Lower leg skin (tissue), 4 donors: ENCODE data around the gene TUBG1. TPM values are rescaled to one million over a fixed set of nuclear protein-coding genes. Genes with fewer than 3 reads are reported as not detected.

ENCODE experiments used
- DNase-seq, 2 donors: peaks; one replicate each; pipeline ENCODE4 v3.0.0-alpha.2; 2019; ENCODE audit warnings: low spot score in 2 of 2
- H3K4me3 ChIP-seq: fragments of 200-600 bp; sonication (generic); 2 replicates; pipeline ENCODE4 v1.5.1; 2017; ENCODE audit warnings: mild to moderate bottlenecking, low read depth; ENCODE audit not compliant: poor library complexity, severe bottlenecking
- CTCF ChIP-seq, 3 donors: fragments of 450-650 bp; IDR thresholded peaks; one replicate each; pipeline ENCODE4 v1.5.1; 2016; ENCODE audit warnings: antibody characterized with exemption in 3 of 3, mild to moderate bottlenecking in 3 of 3, moderate library complexity in 2 of 3
- POLR2A ChIP-seq, 2 donors: fragments of 450-650 bp; IDR thresholded peaks; one replicate each; pipeline ENCODE4 v1.6.1; 2016 to 2017; ENCODE audit warnings: antibody characterized with exemption in 2 of 2, mild to moderate bottlenecking in 1 of 2, moderate library complexity in 1 of 2
- WGBS, 2 donors: methylation state at CpG; one replicate each; pipeline ENCODE4 v1.1.5; 2018; 5-methylcytosine and 5-hydroxymethylcytosine counted together
- intact Hi-C: fragments of 100-400 bp; cut with DNase I; formaldehyde crosslinking; loops from one replicate; pipeline ENCODE4 v1.15.0; 2023; ENCODE audit warnings: low total_unique reads
- total RNA-seq, 4 donors: library from RNA; depleted of rRNA; stranded (reverse); fragments of >200 nt; gene quantifications; one replicate each; pipeline ENCODE4 v1.1.0, GENCODE V29; 2016

Gene TUBG1
- total RNA-seq, 4 donors from 2014 or later, result 54.4 to 61.1 (median 56.7) TPM

GRCh38 chr17:42563543-42563942 lies 45.9 kb upstream of the TUBG1 start:
- TF ChIP-seq POLR2A (IDR thresholded peaks at IDR 0.05) (no peak), CTCF (IDR thresholded peaks at IDR 0.05) (no peak)
- DNase-seq, result no peak
- 17 to 20% methylated on average over 1 of the region's 1 CpG for WGBS, 2 donors
- H3K4me3 ChIP-seq, result no peak overlapping the region
- intact Hi-C loops, result no loop called here

GRCh38 chr17:42563950-42564349 lies 45.5 kb upstream of the TUBG1 start:
- 85% methylated on average over 9 of the region's 9 CpGs for WGBS, 2 donors
- TF ChIP-seq POLR2A (IDR thresholded peaks at IDR 0.05), result no peak
- TF ChIP-seq CTCF (IDR thresholded peaks at IDR 0.05), result no peak
- no peak overlapping the region for H3K4me3 ChIP-seq
- DNase-seq, result no peak
- intact Hi-C loops, result no loop called here

- no peak overlapping the region for H3K4me3 ChIP-seq
- intact Hi-C loops, result no loop called here
- 89 to 90% methylated on average over 15 of the region's 15 CpGs for WGBS, 2 donors
- no peak for DNase-seq
- TF ChIP-seq CTCF (IDR thresholded peaks at IDR 0.05), result peak in 1 of 3 donors; percentile 9
- TF ChIP-seq POLR2A (IDR thresholded peaks at IDR 0.05), result no peak
Observed at GRCh38 chr17:42564815-42565522, 44.5 kb upstream of the TUBG1 start.

GRCh38 chr17:42565523-42566214 lies 43.8 kb upstream of the TUBG1 start:
- TF ChIP-seq CTCF (IDR thresholded peaks at IDR 0.05), result no peak
- no peak for TF ChIP-seq POLR2A (IDR thresholded peaks at IDR 0.05)
- DNase-seq, result no peak
- WGBS, 2 donors, result 92% methylated on average over 15 to 16 of the region's 16 CpGs
- no peak overlapping the region for H3K4me3 ChIP-seq
- intact Hi-C loops, result no loop called here

GRCh38 chr17:42566215-42566882 lies 43.1 kb upstream of the TUBG1 start:
- H3K4me3 ChIP-seq, result no peak overlapping the region
- intact Hi-C loops, result no loop called here
- TF ChIP-seq CTCF (IDR thresholded peaks at IDR 0.05) (no peak), POLR2A (IDR thresholded peaks at IDR 0.05) (no peak)
- DNase-seq, result no peak
- 32 to 36% methylated on average over 18 to 21 of the region's 28 CpGs for WGBS, 2 donors
